ENCODE results near the gene PIK3CG. TPM values are rescaled to one million over a fixed set of nuclear protein-coding genes. Genes with fewer than 3 reads are reported as not detected.
A peak's percentile ranks its signal among the peaks of the same experiment; 100 is the strongest.

The PIK3CG gene
- total and polyA plus RNA-seq, 3 donors from 2014 or later = 6.5 to 10.3 (median 9.3) TPM

DNA sequence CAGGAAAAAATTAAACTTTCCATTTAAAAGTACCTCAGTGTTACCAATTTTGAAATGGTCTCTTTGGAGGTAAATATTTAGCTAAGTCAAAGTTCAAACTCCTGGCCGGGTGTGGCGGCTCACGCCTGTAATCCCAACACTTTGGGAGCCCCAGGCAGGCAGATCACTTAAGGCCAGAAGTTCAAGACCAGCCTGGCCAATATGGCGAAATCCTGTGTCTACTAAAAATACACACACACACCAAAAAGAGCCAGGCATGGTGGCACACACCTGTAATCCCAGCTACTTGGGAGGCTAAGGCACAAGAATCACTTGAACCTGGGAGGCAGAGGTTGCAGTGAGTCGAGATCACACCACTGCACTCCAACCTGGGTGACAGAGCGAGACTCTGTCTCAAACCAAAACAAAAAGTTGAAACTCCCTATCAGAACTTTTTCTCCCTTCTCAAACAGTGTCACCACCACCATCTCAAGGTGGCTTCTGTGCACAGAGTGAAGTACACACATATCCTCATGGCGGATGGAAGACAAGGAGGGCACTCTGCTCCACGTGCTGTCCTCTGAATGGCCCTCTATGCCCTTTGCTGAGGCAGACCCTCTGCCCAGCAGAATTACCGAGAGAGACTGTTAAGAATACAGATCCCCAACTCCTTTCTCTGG, 11.7 kb upstream of the PIK3CG start:
- Histone ChIP-seq H3K9me3 (no peaks in the 10 kb centered on the region), H3K36me3 (ENCODE audit: low read depth, missing control alignments) (no peaks in the 10 kb centered on the region), H3K27ac (no peak overlapping the region), H3K4me1 (no peaks in the 10 kb centered on the region), H3K27me3 (no peaks in the 10 kb centered on the region), H3K4me3 (no peak overlapping the region)
- DNase-seq = no peak
- WGBS, 2 donors = 94 to 95% methylated on average over 9 of the region's 9 CpGs
- TF ChIP-seq POLR2A (IDR thresholded peaks at IDR 0.05) (no peak), CTCF (IDR thresholded peaks at IDR 0.05) (no peak)
- intact Hi-C loops (cut with DNase I; ENCODE audit: low total_unique reads) = no loop called here

DNA sequence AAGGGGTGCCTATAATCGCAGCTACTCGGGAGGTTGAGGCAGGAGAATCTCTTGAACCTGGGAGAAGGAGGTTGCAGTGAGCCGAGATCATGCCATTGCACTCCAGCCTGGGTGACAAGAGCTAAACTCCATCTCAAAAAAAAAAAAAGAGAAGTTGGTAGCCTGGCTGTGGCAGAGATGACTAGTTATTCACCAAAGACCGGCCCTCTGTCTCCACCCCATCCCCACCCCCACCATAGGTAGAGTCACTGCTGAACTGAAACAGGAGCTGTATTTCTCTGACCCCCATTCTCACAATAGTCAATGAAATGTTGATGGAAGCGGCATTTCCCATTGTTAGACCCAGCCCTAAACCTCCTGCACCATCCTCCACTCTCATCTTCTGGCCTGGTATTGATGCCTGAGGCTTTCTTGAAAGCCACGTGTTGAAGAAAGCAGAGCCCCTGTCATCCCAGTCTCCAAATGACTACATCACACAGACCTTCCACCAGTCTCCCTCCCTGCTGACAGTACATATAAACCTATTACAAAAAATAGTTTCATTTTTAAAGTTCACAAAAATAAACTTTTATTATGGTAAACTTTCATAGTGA, 9.4 kb upstream of the PIK3CG start:
- no peak for DNase-seq
- no peaks in the 10 kb centered on the region for H3K27me3 ChIP-seq
- intact Hi-C loops (cut with DNase I; ENCODE audit: low total_unique reads) = no loop called here
- no peaks in the 10 kb centered on the region for H3K9me3 ChIP-seq
- 91 to 94% methylated on average over 6 of the region's 6 CpGs for WGBS, 2 donors
- no peak overlapping the region for H3K27ac ChIP-seq
- TF ChIP-seq POLR2A (IDR thresholded peaks at IDR 0.05) = no peak
- TF ChIP-seq CTCF (IDR thresholded peaks at IDR 0.05) = no peak
- H3K4me1 ChIP-seq = peaks cover 4% of the 10 kb centered on the region
- no peaks in the 10 kb centered on the region for H3K36me3 ChIP-seq (ENCODE audit: low read depth, missing control alignments)
- no peak overlapping the region for H3K4me3 ChIP-seq

GRCh38 chr7:106858618-106859532, 6.2 kb upstream of the PIK3CG start:
- Histone ChIP-seq H3K9me3 (no peaks in the 10 kb centered on the region), H3K27ac (no peak overlapping the region), H3K27me3 (no peaks in the 10 kb centered on the region), H3K4me3 (no peak overlapping the region), H3K4me1 (peaks cover 4% of the 10 kb centered on the region), H3K36me3 (ENCODE audit: low read depth, missing control alignments) (no peaks in the 10 kb centered on the region)
- WGBS, 2 donors = 72 to 77% methylated on average over 9 to 10 of the region's 10 CpGs
- no peak for TF ChIP-seq CTCF (IDR thresholded peaks at IDR 0.05)
- DNase-seq = peak; percentile 26
- intact Hi-C loops (cut with DNase I; ENCODE audit: low total_unique reads) = no loop called here

- Histone ChIP-seq H3K27me3 (no peaks in the 10 kb centered on the region), H3K4me3 (no peak overlapping the region), H3K4me1 (peaks cover 4% of the 10 kb centered on the region), H3K9me3 (no peaks in the 10 kb centered on the region), H3K36me3 (ENCODE audit: low read depth, missing control alignments) (no peaks in the 10 kb centered on the region), H3K27ac (no peak overlapping the region)
- TF ChIP-seq CTCF (IDR thresholded peaks at IDR 0.05) (no peak), POLR2A (IDR thresholded peaks at IDR 0.05) (no peak)
- no peak for DNase-seq
- intact Hi-C loops (cut with DNase I; ENCODE audit: low total_unique reads) = no loop called here
- WGBS, 2 donors = 77 to 83% methylated on average over 8 of the region's 8 CpGs
Measured at GRCh38 chr7:106862317-106863089, 2.6 kb upstream of the PIK3CG start.
